RWPE1 (cell line): Measurements from ENCODE around the gene CCSER2.

ENCODE experiments used
- CTCF ChIA-PET: fragments of 350-600 bp; sonication (Branson Sonifier 250); formaldehyde crosslinking; extraction: SDS; loops from one replicate; lab custom pipeline; 2021; lab: Yijun Ruan, JAX
- POLR2A ChIA-PET: fragments of 400-600 bp; formaldehyde crosslinking; extraction: SDS; loops from one replicate; lab custom pipeline; 2020; ENCODE audit warnings: antibody characterized with exemption; ENCODE audit not compliant: low non-redundant PET; lab: Yijun Ruan, JAX
- DNase-seq: peaks from one replicate; pipeline ENCODE4 v3.0.0; 2012; ENCODE audit warnings: low spot score
- H3K27ac ChIP-seq: fragments of 450-650 bp; 2 replicates; pipeline ENCODE4 v1.5.1; 2017
- CTCF ChIP-seq: fragments of 450-650 bp; conservative IDR thresholded peaks from 2 replicates; pipeline ENCODE4 v1.5.1; 2017; ENCODE audit warnings: low read depth, mild to moderate bottlenecking

CCSER2 gene

GRCh38 chr10:84371944-84372343, 43.6 kb downstream of the CCSER2 start:
- ChIA-PET CTCF (interaction anchor here (0.8 to 1.1 kb wide), 2 partner anchors 107 to 179 kb away, joined by 3 read pairs; no protein-coding TSS in a partner anchor), POLR2A (no interaction called here)
- TF ChIP-seq CTCF = no peak
- no peak overlapping the region for H3K27ac ChIP-seq
- no peak for DNase-seq

- DNase-seq = no peak
- ChIA-PET POLR2A (no interaction called here), CTCF (interaction anchor here (1.0 to 4.1 kb wide), 2 partner anchors 21 to 165 kb away, joined by 3 to 49 read pairs; no protein-coding TSS in a partner anchor)
- H3K27ac ChIP-seq = no peak overlapping the region
- no peak for TF ChIP-seq CTCF
These were observed 44.6 kb downstream of the CCSER2 start for GRCh38 chr10:84373000-84373399.

GRCh38 chr10:84374455-84374854, 46.1 kb downstream of the CCSER2 start:
- CTCF ChIA-PET = interaction anchor here (0.5 to 4.1 kb wide), 5 partner anchors 10 to 164 kb away, joined by 3 to 49 read pairs (median 3); no protein-coding TSS in a partner anchor
- POLR2A ChIA-PET = no interaction called here

GRCh38 chr10:84375011-84375410, 46.6 kb downstream of the CCSER2 start:
- POLR2A ChIA-PET = no interaction called here
- peak; percentile 80 for TF ChIP-seq CTCF
- peak; percentile 41 for DNase-seq
- no peak overlapping the region for H3K27ac ChIP-seq
- CTCF ChIA-PET = interaction anchor here (0.5 to 4.1 kb wide), 10 partner anchors 10 to 1521 kb away, joined by 3 to 49 read pairs (median 3); no protein-coding TSS in a partner anchor

More at GRCh38 chr10:84374455-84374854, 46.1 kb downstream of the CCSER2 start:
- H3K27ac ChIP-seq = no peak overlapping the region
- no peak for TF ChIP-seq CTCF
- DNase-seq = no peak

- ChIA-PET POLR2A (no interaction called here), CTCF (interaction anchor here (4.1 kb wide), 1 partner anchor 162 kb away, joined by 49 read pairs; no protein-coding TSS in a partner anchor)
- no peak for TF ChIP-seq CTCF
These were observed 47.5 kb downstream of the CCSER2 start for GRCh38 chr10:84375881-84376280.

GRCh38 chr10:84388148-84388547, 59.8 kb downstream of the CCSER2 start:
- POLR2A ChIA-PET = no interaction called here
- no peak for TF ChIP-seq CTCF
- CTCF ChIA-PET = interaction anchor here (0.5 kb wide), 1 partner anchor 42 kb away, joined by 3 read pairs; no protein-coding TSS in a partner anchor

More at GRCh38 chr10:84375881-84376280, 47.5 kb downstream of the CCSER2 start:
- H3K27ac ChIP-seq = no peak overlapping the region
- no peak for DNase-seq

More at GRCh38 chr10:84388148-84388547, 59.8 kb downstream of the CCSER2 start:
- DNase-seq = no peak
- no peak overlapping the region for H3K27ac ChIP-seq
